Measurements from ENCODE around the gene ERF. TPM values are rescaled to one million over a fixed set of nuclear protein-coding genes. Genes with fewer than 3 reads are reported as not detected.

The ERF gene
- total RNA-seq, 1 experiment from 2014 or later: 79.1 TPM

DNA sequence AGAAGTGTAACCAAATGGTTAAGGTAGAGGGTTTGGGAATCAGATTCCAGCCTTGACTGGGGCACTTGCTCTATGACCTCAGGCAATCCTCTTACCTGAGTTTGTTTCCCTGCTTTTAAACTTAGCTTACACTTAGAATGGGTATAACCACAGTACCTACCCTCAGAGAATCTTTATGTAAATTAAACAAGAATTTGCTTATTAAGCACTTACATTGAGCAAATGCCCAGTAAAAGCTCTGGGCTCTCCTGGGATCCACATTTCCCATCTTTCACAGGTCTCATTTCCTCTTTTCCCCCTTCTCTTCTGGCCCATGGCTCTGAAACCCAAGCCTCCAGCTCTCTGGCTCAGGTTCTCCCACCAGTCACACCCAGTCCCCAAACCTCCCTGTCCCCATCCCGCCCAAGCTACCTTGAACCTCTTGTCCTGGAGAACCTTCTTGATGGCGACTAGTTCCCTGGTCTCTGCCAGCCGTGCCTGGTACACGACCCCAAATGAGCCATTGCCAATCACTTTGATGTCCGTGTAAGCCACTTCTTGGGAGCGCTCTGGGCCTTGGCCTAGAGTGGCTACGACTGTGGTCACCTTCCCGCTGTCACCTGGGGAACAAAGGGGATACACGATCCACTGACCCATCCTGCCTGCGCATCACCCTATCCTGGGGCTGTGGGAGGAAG, 15.2 kb downstream of the ERF start:
- Histone ChIP-seq H3K9me2 (ENCODE audit: insufficient read depth) (no peaks in the 10 kb centered on the region), H2AFZ (no peak overlapping the region), H3K4me2 (no peak overlapping the region), H3F3A (ENCODE audit: insufficient read depth, low read depth) (0 out of 2 replicates have a peak, but pooled peaks cover 2% of the 10 kb centered on the region), H3K27me3 (ENCODE audit: insufficient read depth, low read depth) (no peaks in the 10 kb centered on the region), H3K4me1 (replicated peaks; ENCODE audit: insufficient read depth) (peaks cover 11% of the 10 kb centered on the region), H3K36me3 (ENCODE audit: low read depth) (no peaks in the 10 kb centered on the region), H4K20me1 (ENCODE audit: insufficient read depth) (no peaks in the 10 kb centered on the region), H3K9me3 (ENCODE audit: insufficient read depth, low read depth) (no peaks in the 10 kb centered on the region), H3K27ac (no peak overlapping the region), H3K79me2 (ENCODE audit: low read depth) (peaks cover 42% of the 10 kb centered on the region), H3K4me3 (no peak overlapping the region)
- TF ChIP-seq, protein P1, sequence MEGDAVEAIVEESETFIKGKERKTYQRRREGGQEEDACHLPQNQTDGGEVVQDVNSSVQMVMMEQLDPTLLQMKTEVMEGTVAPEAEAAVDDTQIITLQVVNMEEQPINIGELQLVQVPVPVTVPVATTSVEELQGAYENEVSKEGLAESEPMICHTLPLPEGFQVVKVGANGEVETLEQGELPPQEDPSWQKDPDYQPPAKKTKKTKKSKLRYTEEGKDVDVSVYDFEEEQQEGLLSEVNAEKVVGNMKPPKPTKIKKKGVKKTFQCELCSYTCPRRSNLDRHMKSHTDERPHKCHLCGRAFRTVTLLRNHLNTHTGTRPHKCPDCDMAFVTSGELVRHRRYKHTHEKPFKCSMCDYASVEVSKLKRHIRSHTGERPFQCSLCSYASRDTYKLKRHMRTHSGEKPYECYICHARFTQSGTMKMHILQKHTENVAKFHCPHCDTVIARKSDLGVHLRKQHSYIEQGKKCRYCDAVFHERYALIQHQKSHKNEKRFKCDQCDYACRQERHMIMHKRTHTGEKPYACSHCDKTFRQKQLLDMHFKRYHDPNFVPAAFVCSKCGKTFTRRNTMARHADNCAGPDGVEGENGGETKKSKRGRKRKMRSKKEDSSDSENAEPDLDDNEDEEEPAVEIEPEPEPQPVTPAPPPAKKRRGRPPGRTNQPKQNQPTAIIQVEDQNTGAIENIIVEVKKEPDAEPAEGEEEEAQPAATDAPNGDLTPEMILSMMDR (conservative IDR thresholded peaks at IDR 0.05): no peak
- TF ChIP-seq EZH2 (IDR thresholded peaks at IDR 0.05; ENCODE audit: low read depth): no peak
- DNase-seq: no peak
- POLR2A ChIA-PET (ENCODE audit: unreplicated experiment): no interaction called here
- intact Hi-C loops (cut with micrococcal nuclease; ENCODE audit: unreplicated experiment): loop anchor here (5.0 kb wide), 3 partner anchors 32 to 193 kb away; no protein-coding TSS in a partner anchor
- CTCF ChIA-PET: no interaction called here
- BruUV-seq (replicated peaks): no TSS peak

DNA sequence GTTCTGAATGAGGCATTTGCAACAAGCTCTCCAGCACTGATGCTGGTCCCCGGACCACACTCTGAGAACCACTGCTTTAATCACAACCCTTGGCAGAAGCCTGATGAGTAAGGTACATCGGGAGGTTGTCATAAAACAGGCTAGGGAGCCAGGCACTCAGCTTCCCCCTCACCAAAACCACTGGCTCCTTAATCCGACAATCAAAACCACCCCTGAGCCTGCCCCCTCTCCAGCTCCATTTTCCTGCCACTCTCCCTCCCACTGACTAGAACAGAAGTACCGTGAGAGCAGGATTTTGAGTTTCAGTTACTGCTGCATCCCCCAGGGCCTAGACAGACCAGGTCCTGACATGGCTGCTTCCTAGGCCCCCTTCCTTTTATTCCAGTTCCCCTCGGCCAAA, 19.7 kb downstream of the ERF start:
- Histone ChIP-seq H3K27ac (no peak overlapping the region), H2AFZ (no peak overlapping the region), H3K4me2 (no peak overlapping the region), H3K27me3 (ENCODE audit: insufficient read depth, low read depth) (no peaks in the 10 kb centered on the region), H3K79me2 (ENCODE audit: low read depth) (peaks cover 14% of the 10 kb centered on the region), H3K9me3 (ENCODE audit: insufficient read depth, low read depth) (no peaks in the 10 kb centered on the region), H3K4me1 (replicated peaks; ENCODE audit: insufficient read depth) (no peaks in the 10 kb centered on the region), H4K20me1 (ENCODE audit: insufficient read depth) (peaks cover 5% of the 10 kb centered on the region; the same call in 1 of the 2 replicates), H3K36me3 (ENCODE audit: low read depth) (peaks cover 8% of the 10 kb centered on the region; the same call in 1 of the 2 replicates), H3K9me2 (ENCODE audit: insufficient read depth) (no peaks in the 10 kb centered on the region), H3F3A (ENCODE audit: insufficient read depth, low read depth) (peaks cover 29% of the 10 kb centered on the region; the same call in 1 of the 2 replicates), H3K4me3 (no peak overlapping the region)
- ChIA-PET POLR2A (ENCODE audit: unreplicated experiment) (interaction anchor here (0.6 kb wide), 1 partner anchor 68 kb away, joined by 3 read pairs; no protein-coding TSS in a partner anchor), CTCF (no interaction called here)
- no TSS peak for BruUV-seq (replicated peaks)
- TF ChIP-seq EZH2 (IDR thresholded peaks at IDR 0.05; ENCODE audit: low read depth): no peak
- TF ChIP-seq, protein P1 (conservative IDR thresholded peaks at IDR 0.05): no peak
- intact Hi-C loops (cut with micrococcal nuclease; ENCODE audit: unreplicated experiment): no loop called here
- no peak for DNase-seq

DNA sequence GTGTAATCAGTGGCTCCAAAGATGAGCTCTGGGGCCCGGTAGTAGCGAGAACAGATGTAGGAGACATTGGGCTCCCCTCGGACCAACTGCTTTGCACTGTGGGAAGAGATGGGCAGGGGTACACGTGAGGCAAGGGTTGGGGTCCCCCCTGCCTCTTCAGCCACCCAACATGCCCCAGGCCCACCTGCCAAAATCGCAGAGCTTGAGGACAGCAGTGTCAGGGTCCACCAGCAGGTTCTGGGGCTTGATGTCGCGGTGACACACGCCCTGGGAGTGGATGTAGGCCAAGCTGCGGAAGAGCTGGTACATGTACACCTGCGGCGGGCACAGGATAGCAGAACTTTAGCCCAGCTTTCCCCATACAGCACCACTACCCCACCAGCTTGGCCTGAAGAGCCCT, 20.6 kb downstream of the ERF start:
- no peaks in the 10 kb centered on the region for H3K9me3 ChIP-seq (ENCODE audit: insufficient read depth, low read depth)
- peaks cover 5% of the 10 kb centered on the region for H3K79me2 ChIP-seq (ENCODE audit: low read depth)
- no peaks in the 10 kb centered on the region for H3K27me3 ChIP-seq (ENCODE audit: insufficient read depth, low read depth)
- peaks cover 10% of the 10 kb centered on the region; the same call in 1 of the 2 replicates for H4K20me1 ChIP-seq (ENCODE audit: insufficient read depth)
- H3K4me2 ChIP-seq: no peak overlapping the region
- peaks cover 35% of the 10 kb centered on the region; the same call in 1 of the 2 replicates for H3F3A ChIP-seq (ENCODE audit: insufficient read depth, low read depth)
- no peaks in the 10 kb centered on the region for H3K9me2 ChIP-seq (ENCODE audit: insufficient read depth)
- no peak overlapping the region for H3K27ac ChIP-seq
- no peak overlapping the region for H2AFZ ChIP-seq
- TF ChIP-seq EZH2 (IDR thresholded peaks at IDR 0.05; ENCODE audit: low read depth): no peak
- TF ChIP-seq, protein P1 (conservative IDR thresholded peaks at IDR 0.05): no peak
- no peak overlapping the region for H3K4me3 ChIP-seq
- no peaks in the 10 kb centered on the region for H3K4me1 ChIP-seq (replicated peaks; ENCODE audit: insufficient read depth)
- H3K36me3 ChIP-seq (ENCODE audit: low read depth): peaks cover 12% of the 10 kb centered on the region; the same call in 1 of the 2 replicates
- intact Hi-C loops (cut with micrococcal nuclease; ENCODE audit: unreplicated experiment): no loop called here
- ChIA-PET CTCF (no interaction called here), POLR2A (ENCODE audit: unreplicated experiment) (no interaction called here)
- DNase-seq: no peak
- no TSS peak for BruUV-seq (replicated peaks)

Measured in PC-9 (cell line).